H1 (cell line): ENCODE results near the gene AIF1L. TPM values are rescaled to one million over a fixed set of nuclear protein-coding genes. Genes with fewer than 3 reads are reported as not detected.

ENCODE experiments used
- POLR2AphosphoS5 ChIP-seq: IDR thresholded peaks from 2 replicates; pipeline ENCODE4 v1.6.1; 2011; ENCODE audit warnings: low read depth, low read length
- polyA plus RNA-seq, 7 experiments: library from polyadenylated mRNA; depleted of rRNA in 3 of 7; stranded (reverse) in 5 of 7; unstranded in 2 of 7; fragments of >200 nt in 5 of 7; fragments of 200-250 nt in 2 of 7; gene quantifications; 1 replicate in 5 of 7; 2 replicates in 1 of 7; 4 replicates in 1 of 7; pipeline versions ENCODE4 v1.2.1 to v1.2.3, GENCODE V29; 2011 to 2013; ENCODE audit warnings: missing spikeins in 2 of 7, mixed read lengths in 2 of 7
- total RNA-seq: library from RNA; stranded (reverse); fragmentation: NEBNext Ultra II Directional; extraction: Animal tissue kit (Norgen Biotek cat#: 25700); gene quantifications from 2 replicates; pipeline ENCODE4 v1.2.1, GENCODE V29; 2021
- TF ChIP-seq, protein P1 (sequence below): fragments of 300-600 bp; sonication (generic); IDR thresholded peaks from 2 replicates; pipeline ENCODE4 v1.7.1; 2012; ENCODE audit warnings: low read length, moderate library complexity, mild to moderate bottlenecking, inconsistent platforms; ENCODE audit not compliant: insufficient replicate concordance

Gene AIF1L
- total and polyA plus RNA-seq, 2 of the 8 experiments (the other 6 are each of a cell fraction or from before 2014, with no cell fraction given), result 70.7 to 149 TPM

DNA sequence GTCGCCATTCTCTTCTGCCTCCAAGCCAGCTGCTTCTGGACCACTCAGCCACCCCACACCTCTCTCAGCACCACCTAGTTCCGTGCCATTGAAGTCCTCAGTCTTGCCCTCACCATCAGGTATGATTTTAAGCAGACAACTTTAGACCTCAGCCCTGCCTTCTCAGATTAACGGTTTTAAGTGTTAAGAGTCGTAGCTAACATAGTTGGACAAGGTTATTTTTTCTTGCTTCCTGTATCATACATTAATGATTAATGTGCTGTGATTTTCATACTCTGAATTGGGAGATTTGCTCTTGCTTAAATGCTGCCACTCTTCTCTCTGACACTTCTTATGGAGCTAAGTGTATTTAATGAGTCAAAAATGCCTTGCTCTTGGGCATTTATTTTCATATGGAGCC is 49.9 kb downstream of the AIF1L start (continued):
- TF ChIP-seq, protein P1, sequence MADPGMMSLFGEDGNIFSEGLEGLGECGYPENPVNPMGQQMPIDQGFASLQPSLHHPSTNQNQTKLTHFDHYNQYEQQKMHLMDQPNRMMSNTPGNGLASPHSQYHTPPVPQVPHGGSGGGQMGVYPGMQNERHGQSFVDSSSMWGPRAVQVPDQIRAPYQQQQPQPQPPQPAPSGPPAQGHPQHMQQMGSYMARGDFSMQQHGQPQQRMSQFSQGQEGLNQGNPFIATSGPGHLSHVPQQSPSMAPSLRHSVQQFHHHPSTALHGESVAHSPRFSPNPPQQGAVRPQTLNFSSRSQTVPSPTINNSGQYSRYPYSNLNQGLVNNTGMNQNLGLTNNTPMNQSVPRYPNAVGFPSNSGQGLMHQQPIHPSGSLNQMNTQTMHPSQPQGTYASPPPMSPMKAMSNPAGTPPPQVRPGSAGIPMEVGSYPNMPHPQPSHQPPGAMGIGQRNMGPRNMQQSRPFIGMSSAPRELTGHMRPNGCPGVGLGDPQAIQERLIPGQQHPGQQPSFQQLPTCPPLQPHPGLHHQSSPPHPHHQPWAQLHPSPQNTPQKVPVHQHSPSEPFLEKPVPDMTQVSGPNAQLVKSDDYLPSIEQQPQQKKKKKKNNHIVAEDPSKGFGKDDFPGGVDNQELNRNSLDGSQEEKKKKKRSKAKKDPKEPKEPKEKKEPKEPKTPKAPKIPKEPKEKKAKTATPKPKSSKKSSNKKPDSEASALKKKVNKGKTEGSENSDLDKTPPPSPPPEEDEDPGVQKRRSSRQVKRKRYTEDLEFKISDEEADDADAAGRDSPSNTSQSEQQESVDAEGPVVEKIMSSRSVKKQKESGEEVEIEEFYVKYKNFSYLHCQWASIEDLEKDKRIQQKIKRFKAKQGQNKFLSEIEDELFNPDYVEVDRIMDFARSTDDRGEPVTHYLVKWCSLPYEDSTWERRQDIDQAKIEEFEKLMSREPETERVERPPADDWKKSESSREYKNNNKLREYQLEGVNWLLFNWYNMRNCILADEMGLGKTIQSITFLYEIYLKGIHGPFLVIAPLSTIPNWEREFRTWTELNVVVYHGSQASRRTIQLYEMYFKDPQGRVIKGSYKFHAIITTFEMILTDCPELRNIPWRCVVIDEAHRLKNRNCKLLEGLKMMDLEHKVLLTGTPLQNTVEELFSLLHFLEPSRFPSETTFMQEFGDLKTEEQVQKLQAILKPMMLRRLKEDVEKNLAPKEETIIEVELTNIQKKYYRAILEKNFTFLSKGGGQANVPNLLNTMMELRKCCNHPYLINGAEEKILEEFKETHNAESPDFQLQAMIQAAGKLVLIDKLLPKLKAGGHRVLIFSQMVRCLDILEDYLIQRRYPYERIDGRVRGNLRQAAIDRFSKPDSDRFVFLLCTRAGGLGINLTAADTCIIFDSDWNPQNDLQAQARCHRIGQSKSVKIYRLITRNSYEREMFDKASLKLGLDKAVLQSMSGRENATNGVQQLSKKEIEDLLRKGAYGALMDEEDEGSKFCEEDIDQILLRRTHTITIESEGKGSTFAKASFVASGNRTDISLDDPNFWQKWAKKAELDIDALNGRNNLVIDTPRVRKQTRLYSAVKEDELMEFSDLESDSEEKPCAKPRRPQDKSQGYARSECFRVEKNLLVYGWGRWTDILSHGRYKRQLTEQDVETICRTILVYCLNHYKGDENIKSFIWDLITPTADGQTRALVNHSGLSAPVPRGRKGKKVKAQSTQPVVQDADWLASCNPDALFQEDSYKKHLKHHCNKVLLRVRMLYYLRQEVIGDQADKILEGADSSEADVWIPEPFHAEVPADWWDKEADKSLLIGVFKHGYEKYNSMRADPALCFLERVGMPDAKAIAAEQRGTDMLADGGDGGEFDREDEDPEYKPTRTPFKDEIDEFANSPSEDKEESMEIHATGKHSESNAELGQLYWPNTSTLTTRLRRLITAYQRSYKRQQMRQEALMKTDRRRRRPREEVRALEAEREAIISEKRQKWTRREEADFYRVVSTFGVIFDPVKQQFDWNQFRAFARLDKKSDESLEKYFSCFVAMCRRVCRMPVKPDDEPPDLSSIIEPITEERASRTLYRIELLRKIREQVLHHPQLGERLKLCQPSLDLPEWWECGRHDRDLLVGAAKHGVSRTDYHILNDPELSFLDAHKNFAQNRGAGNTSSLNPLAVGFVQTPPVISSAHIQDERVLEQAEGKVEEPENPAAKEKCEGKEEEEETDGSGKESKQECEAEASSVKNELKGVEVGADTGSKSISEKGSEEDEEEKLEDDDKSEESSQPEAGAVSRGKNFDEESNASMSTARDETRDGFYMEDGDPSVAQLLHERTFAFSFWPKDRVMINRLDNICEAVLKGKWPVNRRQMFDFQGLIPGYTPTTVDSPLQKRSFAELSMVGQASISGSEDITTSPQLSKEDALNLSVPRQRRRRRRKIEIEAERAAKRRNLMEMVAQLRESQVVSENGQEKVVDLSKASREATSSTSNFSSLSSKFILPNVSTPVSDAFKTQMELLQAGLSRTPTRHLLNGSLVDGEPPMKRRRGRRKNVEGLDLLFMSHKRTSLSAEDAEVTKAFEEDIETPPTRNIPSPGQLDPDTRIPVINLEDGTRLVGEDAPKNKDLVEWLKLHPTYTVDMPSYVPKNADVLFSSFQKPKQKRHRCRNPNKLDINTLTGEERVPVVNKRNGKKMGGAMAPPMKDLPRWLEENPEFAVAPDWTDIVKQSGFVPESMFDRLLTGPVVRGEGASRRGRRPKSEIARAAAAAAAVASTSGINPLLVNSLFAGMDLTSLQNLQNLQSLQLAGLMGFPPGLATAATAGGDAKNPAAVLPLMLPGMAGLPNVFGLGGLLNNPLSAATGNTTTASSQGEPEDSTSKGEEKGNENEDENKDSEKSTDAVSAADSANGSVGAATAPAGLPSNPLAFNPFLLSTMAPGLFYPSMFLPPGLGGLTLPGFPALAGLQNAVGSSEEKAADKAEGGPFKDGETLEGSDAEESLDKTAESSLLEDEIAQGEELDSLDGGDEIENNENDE, result no peak
- TF ChIP-seq POLR2AphosphoS5, result no peak
